ENCODE results near the gene ZNF646.

DNA sequence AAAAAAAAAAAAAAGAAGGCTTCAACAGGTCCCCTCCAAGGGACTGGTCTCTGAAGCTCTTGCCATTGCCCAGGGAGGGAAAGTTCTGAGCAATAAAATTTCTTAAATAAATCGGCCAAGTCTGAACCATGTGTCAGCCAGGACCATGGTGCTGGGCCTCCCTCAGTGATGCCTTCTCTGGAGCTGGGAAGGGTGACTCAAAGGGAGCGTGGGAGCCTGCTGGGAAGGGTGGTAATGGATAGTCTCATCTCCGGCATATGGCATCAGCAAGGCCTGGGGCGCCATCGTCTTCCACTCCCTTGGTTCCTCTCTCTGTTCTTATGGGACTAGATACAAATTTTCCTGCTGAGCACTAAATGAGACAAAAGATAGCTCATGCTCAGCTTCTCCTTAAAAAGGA is 18.1 kb downstream of the ZNF646 start:
- TF ChIP-seq, protein P1, sequence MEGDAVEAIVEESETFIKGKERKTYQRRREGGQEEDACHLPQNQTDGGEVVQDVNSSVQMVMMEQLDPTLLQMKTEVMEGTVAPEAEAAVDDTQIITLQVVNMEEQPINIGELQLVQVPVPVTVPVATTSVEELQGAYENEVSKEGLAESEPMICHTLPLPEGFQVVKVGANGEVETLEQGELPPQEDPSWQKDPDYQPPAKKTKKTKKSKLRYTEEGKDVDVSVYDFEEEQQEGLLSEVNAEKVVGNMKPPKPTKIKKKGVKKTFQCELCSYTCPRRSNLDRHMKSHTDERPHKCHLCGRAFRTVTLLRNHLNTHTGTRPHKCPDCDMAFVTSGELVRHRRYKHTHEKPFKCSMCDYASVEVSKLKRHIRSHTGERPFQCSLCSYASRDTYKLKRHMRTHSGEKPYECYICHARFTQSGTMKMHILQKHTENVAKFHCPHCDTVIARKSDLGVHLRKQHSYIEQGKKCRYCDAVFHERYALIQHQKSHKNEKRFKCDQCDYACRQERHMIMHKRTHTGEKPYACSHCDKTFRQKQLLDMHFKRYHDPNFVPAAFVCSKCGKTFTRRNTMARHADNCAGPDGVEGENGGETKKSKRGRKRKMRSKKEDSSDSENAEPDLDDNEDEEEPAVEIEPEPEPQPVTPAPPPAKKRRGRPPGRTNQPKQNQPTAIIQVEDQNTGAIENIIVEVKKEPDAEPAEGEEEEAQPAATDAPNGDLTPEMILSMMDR (IDR thresholded peaks at IDR 0.05; ENCODE audit: extremely low read depth in 1 of 2, insufficient read depth in 1 of 2, low read depth in 1 of 2, low read length in 2 of 2), result no peak
- TF ChIP-seq EZH2 (IDR thresholded peaks at IDR 0.05; ENCODE audit: borderline replicate concordance, low read depth, low read length, severe bottlenecking) (no peak), MYC (IDR thresholded peaks at IDR 0.05; ENCODE audit: low read depth, low read length) (no peak)

Data from endothelial cell of umbilical vein (primary cell).